Stimulated activated CD8-positive, alpha-beta memory T cell treated with anti-CD3 and anti-CD28 coated beads, Interleukin-7, amount 100 ng/mL, for 1 hour (primary cell): ENCODE data around the gene SHISAL1.
"Not testable (repeated sequence)": the region's sequence is repeated elsewhere in the genome, so short reads cannot be mapped to it uniquely, and the experiment has no call there.

Experiments
- DNase-seq, 2 donors: peaks; one replicate each; pipeline ENCODE4 v3.0.0-alpha.2; 2020; ENCODE audit warnings: low read depth in 2 of 2

Gene SHISAL1

GRCh38 chr22:44234372-44234771 lies 78.4 kb downstream of the SHISAL1 start:
- not testable (repeated sequence) for DNase-seq

GRCh38 chr22:44231233-44231632 lies 81.5 kb downstream of the SHISAL1 start:
- DNase-seq, result no peak

GRCh38 chr22:44229809-44230208 lies 82.9 kb downstream of the SHISAL1 start:
- DNase-seq, result no peak

GRCh38 chr22:44229331-44229730 lies 83.4 kb downstream of the SHISAL1 start:
- DNase-seq, result no peak

- no peak for DNase-seq
These were observed 86.9 kb downstream of the SHISAL1 start for GRCh38 chr22:44225812-44226211.

- DNase-seq, result no peak
These were observed 87.6 kb downstream of the SHISAL1 start for GRCh38 chr22:44225091-44225689.

- DNase-seq, result no peak
These were observed 88.6 kb downstream of the SHISAL1 start for GRCh38 chr22:44224166-44224565.

- DNase-seq, result no peak
These were observed 90.9 kb downstream of the SHISAL1 start for GRCh38 chr22:44221710-44222475.

GRCh38 chr22:44220727-44221680 lies 91.7 kb downstream of the SHISAL1 start:
- no peak for DNase-seq

- no peak for DNase-seq
These were observed 93.5 kb downstream of the SHISAL1 start for GRCh38 chr22:44219101-44219870.

GRCh38 chr22:44218071-44218470 lies 94.7 kb downstream of the SHISAL1 start:
- no peak for DNase-seq

GRCh38 chr22:44217346-44217745 lies 95.4 kb downstream of the SHISAL1 start:
- DNase-seq, result no peak

GRCh38 chr22:44215287-44215686 lies 97.5 kb downstream of the SHISAL1 start:
- no peak for DNase-seq

- DNase-seq, result no peak
These were observed 98.0 kb downstream of the SHISAL1 start for GRCh38 chr22:44214764-44215163.

GRCh38 chr22:44214187-44214586 lies 98.6 kb downstream of the SHISAL1 start:
- DNase-seq, result no peak

GRCh38 chr22:44213489-44214043 lies 99.2 kb downstream of the SHISAL1 start:
- DNase-seq, result no peak

- no peak for DNase-seq
These were observed 99.8 kb downstream of the SHISAL1 start for GRCh38 chr22:44212936-44213335.

GRCh38 chr22:44211946-44212930 lies 100.5 kb downstream of the SHISAL1 start:
- DNase-seq, result no peak

- no peak for DNase-seq
These were observed 101.3 kb downstream of the SHISAL1 start for GRCh38 chr22:44211256-44211945.
